Neuron (in vitro differentiated cells): ENCODE results near the gene KCNN2.

ENCODE experiments used
- H2AFZ ChIP-seq: one replicate; pipeline ENCODE4 v1.6.1; 2013; ENCODE audit warnings: low read depth, mild to moderate bottlenecking, inconsistent platforms, low read length, moderate library complexity
- H3K27me3 ChIP-seq: one replicate; pipeline ENCODE4 v1.6.1; 2013; ENCODE audit warnings: low read length; ENCODE audit not compliant: insufficient read depth
- H3K36me3 ChIP-seq: one replicate; pipeline ENCODE4 v1.6.1; 2013; ENCODE audit warnings: low read length; ENCODE audit not compliant: insufficient read depth
- H3K4me1 ChIP-seq: one replicate; pipeline ENCODE4 v1.6.1; 2013; ENCODE audit warnings: low read length; ENCODE audit not compliant: insufficient read depth
- H3K4me3 ChIP-seq: 2 replicates; pipeline ENCODE4 v1.5.1; 2013; ENCODE audit warnings: mild to moderate bottlenecking, low read length, moderate library complexity
- H3K9me3 ChIP-seq: one replicate; pipeline ENCODE4 v1.6.1; 2013; ENCODE audit warnings: low read length

KCNN2 gene

GRCh38 chr5:114377050-114377844 is 15.4 kb downstream of the KCNN2 start:
- Histone ChIP-seq H3K27me3 (no peaks in the 10 kb centered on the region), H2AFZ (no peak overlapping the region), H3K36me3 (no peaks in the 10 kb centered on the region), H3K4me3 (no peak overlapping the region), H3K4me1 (no peaks in the 10 kb centered on the region), H3K9me3 (no peaks in the 10 kb centered on the region)

DNA sequence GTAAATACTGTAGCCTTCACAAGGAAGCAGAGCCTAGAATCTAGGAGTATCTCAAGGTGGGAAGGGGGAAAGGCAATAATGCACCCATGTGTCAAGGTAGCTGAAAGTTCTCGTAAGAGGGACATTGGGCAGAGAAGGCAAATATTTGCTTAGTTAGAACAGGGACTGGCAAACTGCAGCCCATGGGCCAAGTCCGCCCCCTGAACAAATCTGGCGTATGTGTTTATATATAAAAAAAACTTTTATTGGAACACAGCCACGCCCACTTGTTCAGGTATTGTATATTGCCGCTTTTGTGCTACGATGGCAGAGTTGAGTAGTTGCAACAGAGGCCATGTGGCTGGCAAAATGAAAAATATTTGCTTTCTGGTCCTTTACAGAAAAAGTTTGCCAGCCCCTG is 16.1 kb downstream of the KCNN2 start:
- Histone ChIP-seq H3K4me3 (no peak overlapping the region), H3K36me3 (no peaks in the 10 kb centered on the region), H3K4me1 (no peaks in the 10 kb centered on the region), H2AFZ (no peak overlapping the region), H3K27me3 (no peaks in the 10 kb centered on the region), H3K9me3 (no peaks in the 10 kb centered on the region)

DNA sequence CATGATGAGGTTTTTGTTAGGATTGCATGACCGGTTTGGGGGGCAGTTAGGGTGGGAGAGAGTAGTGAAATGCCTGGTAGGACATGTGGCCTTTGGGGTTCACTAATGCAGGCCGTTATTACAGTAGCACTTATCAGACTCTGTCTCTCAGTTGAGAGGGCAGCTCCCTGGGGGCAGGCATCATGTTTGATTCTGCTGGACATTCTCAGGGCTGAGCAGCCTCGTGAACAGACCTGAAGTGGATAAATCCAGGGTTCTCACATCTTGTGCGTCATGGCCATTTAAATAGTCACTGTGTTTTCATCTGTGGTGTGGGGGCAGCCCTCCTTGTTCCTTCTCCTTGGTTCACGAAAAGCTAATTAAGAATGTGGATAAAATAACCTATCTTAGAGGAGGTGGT is 18.9 kb downstream of the KCNN2 start:
- Histone ChIP-seq H3K4me3 (no peak overlapping the region), H3K27me3 (no peaks in the 10 kb centered on the region), H3K9me3 (no peaks in the 10 kb centered on the region), H3K36me3 (no peaks in the 10 kb centered on the region), H2AFZ (no peak overlapping the region), H3K4me1 (no peaks in the 10 kb centered on the region)

DNA sequence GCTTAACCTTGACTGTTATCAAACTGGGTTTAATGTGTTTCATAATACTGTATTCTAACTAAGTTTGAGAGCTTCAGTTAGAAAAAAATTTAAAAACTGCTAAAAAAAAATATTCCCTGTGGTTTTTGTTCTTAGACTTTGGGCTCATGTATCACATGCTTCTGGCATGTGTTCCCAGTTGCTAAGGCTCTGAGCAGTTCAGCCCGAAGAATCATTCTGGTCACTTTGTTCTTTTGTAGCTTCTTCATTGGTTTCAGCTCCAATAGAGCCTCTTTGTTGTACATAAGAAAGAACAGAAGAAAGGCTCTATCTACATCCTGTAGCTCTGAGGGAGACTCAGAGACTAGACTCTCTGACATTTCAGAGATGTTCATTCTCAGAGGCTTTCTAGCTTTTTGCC is 25.6 kb downstream of the KCNN2 start:
- no peaks in the 10 kb centered on the region for H3K9me3 ChIP-seq
- H3K4me3 ChIP-seq: no peak overlapping the region
- H3K36me3 ChIP-seq: no peaks in the 10 kb centered on the region
- no peak overlapping the region for H2AFZ ChIP-seq
- H3K4me1 ChIP-seq: peaks cover 17% of the 10 kb centered on the region
- no peaks in the 10 kb centered on the region for H3K27me3 ChIP-seq

GRCh38 chr5:114390431-114390830 is 28.6 kb downstream of the KCNN2 start:
- H3K36me3 ChIP-seq: no peaks in the 10 kb centered on the region
- no peaks in the 10 kb centered on the region for H3K9me3 ChIP-seq
- H3K4me3 ChIP-seq: no peak overlapping the region
- H2AFZ ChIP-seq: no peak overlapping the region
- peaks cover 17% of the 10 kb centered on the region for H3K4me1 ChIP-seq
- H3K27me3 ChIP-seq: no peaks in the 10 kb centered on the region

GRCh38 chr5:114391321-114391720 is 29.5 kb downstream of the KCNN2 start:
- Histone ChIP-seq H3K4me3 (no peak overlapping the region), H3K9me3 (no peaks in the 10 kb centered on the region), H2AFZ (no peak overlapping the region), H3K4me1 (peaks cover 17% of the 10 kb centered on the region), H3K27me3 (no peaks in the 10 kb centered on the region), H3K36me3 (no peaks in the 10 kb centered on the region)

- no peak overlapping the region for H2AFZ ChIP-seq
- H3K4me1 ChIP-seq: peaks cover 4% of the 10 kb centered on the region
- no peak overlapping the region for H3K4me3 ChIP-seq
- H3K9me3 ChIP-seq: no peaks in the 10 kb centered on the region
- no peaks in the 10 kb centered on the region for H3K27me3 ChIP-seq
- H3K36me3 ChIP-seq: no peaks in the 10 kb centered on the region
Measured at GRCh38 chr5:114393159-114393558, 31.3 kb downstream of the KCNN2 start.

DNA sequence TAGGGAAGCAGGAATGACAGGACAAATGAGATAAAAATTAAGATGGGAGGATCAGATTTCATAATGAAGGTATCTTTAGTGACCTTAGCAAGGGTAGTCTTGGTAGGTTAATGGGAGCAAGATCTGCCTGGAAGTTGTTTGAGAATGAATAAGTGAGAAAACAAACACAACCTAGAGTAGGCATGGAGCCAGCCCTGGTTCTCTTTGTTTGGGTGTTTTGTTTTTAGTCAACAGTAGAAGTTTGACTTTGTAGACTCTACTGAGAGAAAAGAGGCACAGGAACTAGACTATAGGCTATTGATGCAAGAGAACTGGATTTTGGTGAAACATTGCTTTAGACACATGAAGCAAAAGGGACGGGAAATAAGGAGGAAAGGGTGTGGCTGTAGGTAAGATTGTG is 40.3 kb downstream of the KCNN2 start:
- no peaks in the 10 kb centered on the region for H3K9me3 ChIP-seq
- H2AFZ ChIP-seq: no peak overlapping the region
- no peak overlapping the region for H3K4me3 ChIP-seq
- H3K4me1 ChIP-seq: no peaks in the 10 kb centered on the region
- H3K36me3 ChIP-seq: no peaks in the 10 kb centered on the region
- peaks cover 2% of the 10 kb centered on the region for H3K27me3 ChIP-seq

DNA sequence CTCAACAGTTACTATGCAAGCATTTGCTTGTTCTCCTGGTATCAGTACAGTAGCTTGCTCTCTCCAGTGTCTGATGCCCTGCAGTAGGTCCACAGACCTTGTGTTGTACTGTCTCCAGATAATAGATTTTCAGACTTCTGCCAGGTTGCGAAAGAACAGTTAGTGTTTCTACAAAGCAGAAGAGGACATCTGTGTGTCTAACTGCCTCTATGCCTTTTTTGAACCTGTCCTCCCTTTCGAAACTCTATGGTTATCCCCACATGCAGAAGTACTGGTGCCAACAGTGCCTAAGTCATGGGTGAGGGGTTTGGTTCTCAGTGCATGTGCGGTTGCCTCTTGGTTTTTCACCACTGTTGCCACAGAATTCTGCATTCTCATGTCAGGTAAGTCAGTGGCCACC is 45.9 kb downstream of the KCNN2 start:
- Histone ChIP-seq H3K27me3 (peaks cover 2% of the 10 kb centered on the region), H2AFZ (no peak overlapping the region), H3K4me1 (no peaks in the 10 kb centered on the region), H3K36me3 (no peaks in the 10 kb centered on the region), H3K4me3 (no peak overlapping the region), H3K9me3 (no peaks in the 10 kb centered on the region)

DNA sequence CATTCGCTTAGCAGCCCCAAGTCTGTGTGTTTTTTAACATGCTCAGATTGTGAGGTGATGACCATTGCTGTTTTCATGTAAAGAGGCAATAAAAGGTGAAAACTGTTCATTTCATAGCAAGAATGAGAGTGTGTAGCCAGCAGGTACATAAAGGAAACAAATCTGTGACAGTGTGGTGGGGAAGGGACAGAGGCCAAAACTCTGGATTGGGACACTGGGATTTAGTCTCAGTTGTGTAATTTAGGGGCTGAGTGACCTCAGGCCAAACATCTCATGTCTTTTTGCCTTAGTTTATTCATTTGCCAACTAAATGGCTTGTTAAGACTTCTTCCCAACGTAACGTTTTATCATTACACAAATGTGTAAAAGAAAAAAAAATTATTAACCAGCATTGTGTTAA is 47.0 kb downstream of the KCNN2 start:
- no peak overlapping the region for H2AFZ ChIP-seq
- no peaks in the 10 kb centered on the region for H3K9me3 ChIP-seq
- H3K4me1 ChIP-seq: no peaks in the 10 kb centered on the region
- no peaks in the 10 kb centered on the region for H3K36me3 ChIP-seq
- peaks cover 2% of the 10 kb centered on the region for H3K27me3 ChIP-seq
- no peak overlapping the region for H3K4me3 ChIP-seq

DNA sequence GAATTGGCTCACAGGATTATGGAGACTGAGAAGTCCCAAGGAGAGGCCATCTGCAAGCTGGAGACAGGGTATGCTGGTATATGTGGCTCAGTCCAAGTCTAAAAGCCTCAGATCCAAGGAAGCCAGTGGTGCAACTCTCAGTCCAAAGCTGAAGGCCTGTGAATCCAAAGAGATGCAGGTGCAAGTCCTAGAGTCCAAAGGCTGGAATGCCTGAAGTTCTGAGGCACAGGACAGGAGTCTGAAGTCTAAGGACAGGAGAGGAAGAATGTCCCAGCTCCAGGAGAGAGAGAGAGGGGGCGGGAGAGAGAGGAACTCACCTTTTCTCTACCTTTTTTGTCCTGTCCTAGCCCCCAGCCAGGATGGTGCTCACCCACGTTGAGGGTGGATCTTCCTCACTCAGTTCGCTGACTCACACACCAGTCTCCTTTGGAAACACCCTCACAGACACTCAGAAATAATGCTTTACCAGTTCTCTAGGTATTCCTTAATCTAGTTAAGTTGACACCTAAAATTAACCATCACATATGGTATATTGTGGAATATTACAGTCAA is 49.6 kb downstream of the KCNN2 start:
- Histone ChIP-seq H3K27me3 (no peaks in the 10 kb centered on the region), H3K9me3 (no peaks in the 10 kb centered on the region), H3K4me1 (no peaks in the 10 kb centered on the region), H3K36me3 (no peaks in the 10 kb centered on the region), H2AFZ (no peak overlapping the region), H3K4me3 (no peak overlapping the region)

DNA sequence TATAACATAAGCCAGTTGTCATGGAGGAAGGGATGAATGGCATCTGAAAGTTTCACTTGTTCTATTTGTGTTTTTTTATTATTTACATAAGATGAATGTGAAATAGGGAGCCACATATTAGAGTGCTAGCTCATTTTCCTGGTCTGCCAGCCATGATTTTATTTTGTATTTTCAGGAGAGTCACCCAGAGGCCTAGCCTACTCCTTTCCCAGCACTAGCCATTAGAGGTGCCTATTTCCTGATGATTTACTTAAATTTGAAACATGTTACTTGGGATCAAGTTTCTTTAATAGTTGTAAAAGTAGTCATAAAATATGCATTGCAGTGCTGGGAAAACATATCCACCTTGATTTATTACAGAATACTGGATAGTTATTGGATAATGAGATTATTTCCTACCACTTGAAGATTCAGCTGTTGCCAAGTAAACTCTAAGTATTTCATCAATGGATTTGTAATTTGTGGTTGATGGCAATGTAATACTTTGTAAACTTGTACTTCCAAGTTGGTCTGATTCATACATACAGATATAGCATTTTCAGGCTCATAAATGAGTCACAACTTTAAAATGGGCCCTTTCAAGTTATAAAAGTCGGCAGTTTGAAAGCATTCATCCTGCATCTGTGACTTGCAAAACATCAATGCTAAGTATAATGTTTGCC is 50.8 kb downstream of the KCNN2 start:
- H2AFZ ChIP-seq: no peak overlapping the region
- no peaks in the 10 kb centered on the region for H3K9me3 ChIP-seq
- no peaks in the 10 kb centered on the region for H3K36me3 ChIP-seq

GRCh38 chr5:114415760-114416159 is 53.9 kb downstream of the KCNN2 start:
- H3K27me3 ChIP-seq: no peaks in the 10 kb centered on the region
- H3K36me3 ChIP-seq: no peaks in the 10 kb centered on the region
- no peaks in the 10 kb centered on the region for H3K9me3 ChIP-seq
- no peak overlapping the region for H3K4me3 ChIP-seq
- no peak overlapping the region for H2AFZ ChIP-seq
- H3K4me1 ChIP-seq: no peaks in the 10 kb centered on the region

More for the DNA sequence above, 50.8 kb downstream of the KCNN2 start:
- H3K4me3 ChIP-seq: no peak overlapping the region
- H3K4me1 ChIP-seq: no peaks in the 10 kb centered on the region
- no peaks in the 10 kb centered on the region for H3K27me3 ChIP-seq
